GM12865 (cell line): ENCODE data around the gene DENND1A.

ENCODE experiments used
- DNase-seq: peaks from one replicate; pipeline ENCODE4 v3.0.0; 2010; ENCODE audit warnings: low read depth
- H3K4me3 ChIP-seq: 2 replicates; pipeline ENCODE4 v1.5.1; 2011; ENCODE audit warnings: mild to moderate bottlenecking, low read depth, low read length, control low read depth
- TF ChIP-seq, protein P1 (sequence below): IDR thresholded peaks from 2 replicates; pipeline ENCODE4 v1.5.1; 2011; ENCODE audit warnings: low read length, control low read depth, low read depth, inconsistent platforms; ENCODE audit not compliant: insufficient read depth; ENCODE audit errors: missing control alignments

Gene DENND1A

DNA sequence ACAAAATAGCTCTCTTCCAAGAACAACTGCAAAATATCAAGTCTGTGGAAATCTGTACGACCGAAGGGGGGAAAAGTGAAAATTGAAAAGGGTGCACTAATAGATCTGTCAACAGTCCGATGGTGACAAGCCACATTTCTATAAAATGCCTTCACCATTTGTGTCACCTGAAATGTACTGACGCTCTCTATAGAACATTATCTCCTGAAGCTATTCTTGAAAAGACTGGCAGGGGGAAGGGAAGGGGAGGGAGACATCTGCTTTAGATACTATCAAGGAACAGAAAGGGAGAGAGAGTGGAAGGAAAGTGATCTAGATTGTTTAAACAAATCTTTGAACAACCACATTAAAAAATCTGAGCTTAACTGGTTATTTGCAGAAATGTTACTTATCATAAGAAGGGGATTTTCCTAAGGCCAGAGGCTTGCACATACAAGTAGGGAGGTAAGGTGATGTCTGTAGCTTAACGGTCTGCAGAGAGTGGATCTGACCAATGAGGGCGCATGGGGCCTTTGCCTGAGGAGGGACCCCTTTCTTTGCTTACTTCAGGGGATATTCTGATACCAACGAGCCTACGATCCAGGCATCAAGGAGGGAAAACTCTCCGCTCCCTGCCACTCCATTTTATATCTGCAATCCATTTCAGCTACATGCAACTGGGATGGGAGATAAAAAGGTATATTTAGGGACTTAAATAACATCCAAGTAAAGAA lies 481.8 kb downstream of the DENND1A start:
- DNase-seq, result no peak
- TF ChIP-seq, protein P1, sequence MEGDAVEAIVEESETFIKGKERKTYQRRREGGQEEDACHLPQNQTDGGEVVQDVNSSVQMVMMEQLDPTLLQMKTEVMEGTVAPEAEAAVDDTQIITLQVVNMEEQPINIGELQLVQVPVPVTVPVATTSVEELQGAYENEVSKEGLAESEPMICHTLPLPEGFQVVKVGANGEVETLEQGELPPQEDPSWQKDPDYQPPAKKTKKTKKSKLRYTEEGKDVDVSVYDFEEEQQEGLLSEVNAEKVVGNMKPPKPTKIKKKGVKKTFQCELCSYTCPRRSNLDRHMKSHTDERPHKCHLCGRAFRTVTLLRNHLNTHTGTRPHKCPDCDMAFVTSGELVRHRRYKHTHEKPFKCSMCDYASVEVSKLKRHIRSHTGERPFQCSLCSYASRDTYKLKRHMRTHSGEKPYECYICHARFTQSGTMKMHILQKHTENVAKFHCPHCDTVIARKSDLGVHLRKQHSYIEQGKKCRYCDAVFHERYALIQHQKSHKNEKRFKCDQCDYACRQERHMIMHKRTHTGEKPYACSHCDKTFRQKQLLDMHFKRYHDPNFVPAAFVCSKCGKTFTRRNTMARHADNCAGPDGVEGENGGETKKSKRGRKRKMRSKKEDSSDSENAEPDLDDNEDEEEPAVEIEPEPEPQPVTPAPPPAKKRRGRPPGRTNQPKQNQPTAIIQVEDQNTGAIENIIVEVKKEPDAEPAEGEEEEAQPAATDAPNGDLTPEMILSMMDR, result no peak
- no peak overlapping the region for H3K4me3 ChIP-seq

DNA sequence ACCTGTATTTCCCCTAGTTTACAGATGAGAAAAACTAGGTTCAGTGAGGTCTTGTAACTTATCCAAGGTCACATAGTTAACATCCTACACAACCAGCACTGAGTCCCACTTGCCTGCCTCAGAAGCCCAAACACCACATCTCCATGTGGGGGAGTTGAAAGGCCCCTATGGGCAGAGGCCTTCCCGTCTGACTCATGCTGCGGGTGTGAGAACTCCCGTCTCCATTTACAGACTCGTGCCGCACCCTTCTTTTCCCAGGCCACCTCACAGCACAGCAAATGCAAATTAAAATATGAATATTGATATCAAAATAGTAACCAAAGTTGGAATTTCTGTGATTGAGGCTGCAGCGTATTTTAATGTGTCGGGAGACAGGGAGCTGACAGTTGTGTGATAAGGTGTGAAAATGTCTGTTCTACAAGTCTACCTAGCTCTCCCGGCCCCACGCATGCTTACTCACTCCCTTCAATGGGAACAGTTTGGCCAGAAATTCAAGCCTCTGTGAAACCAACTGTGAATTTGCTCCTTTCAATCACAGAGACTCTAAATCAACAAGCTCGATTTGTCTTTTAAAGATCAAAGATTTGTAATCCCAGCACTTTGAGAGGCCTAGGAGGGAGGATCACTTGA lies 483.8 kb downstream of the DENND1A start:
- DNase-seq, result no peak
- H3K4me3 ChIP-seq, result no peak overlapping the region
- TF ChIP-seq, protein P1, result no peak

DNA sequence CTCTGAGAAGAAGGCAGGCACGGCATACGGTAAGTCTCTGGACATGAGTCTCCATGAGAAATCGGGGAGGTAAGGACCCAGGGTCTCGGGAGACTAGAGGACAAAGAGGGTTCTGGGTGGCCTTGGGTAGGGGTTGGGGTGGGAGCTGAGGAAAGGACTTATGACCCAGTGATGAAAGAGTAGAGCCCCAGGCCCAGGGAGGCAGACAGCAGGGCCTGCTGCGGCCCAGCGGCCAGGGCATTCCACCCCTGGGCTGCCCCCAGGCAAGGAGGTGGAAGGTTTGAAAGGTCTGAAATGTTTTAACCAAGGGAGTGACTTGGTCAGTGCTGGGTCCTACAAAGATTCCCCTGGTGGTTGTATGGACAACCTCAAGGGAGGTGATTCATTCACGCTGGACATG lies 484.8 kb downstream of the DENND1A start:
- H3K4me3 ChIP-seq, result no peak overlapping the region
- no peak for DNase-seq
- TF ChIP-seq, protein P1, result no peak

DNA sequence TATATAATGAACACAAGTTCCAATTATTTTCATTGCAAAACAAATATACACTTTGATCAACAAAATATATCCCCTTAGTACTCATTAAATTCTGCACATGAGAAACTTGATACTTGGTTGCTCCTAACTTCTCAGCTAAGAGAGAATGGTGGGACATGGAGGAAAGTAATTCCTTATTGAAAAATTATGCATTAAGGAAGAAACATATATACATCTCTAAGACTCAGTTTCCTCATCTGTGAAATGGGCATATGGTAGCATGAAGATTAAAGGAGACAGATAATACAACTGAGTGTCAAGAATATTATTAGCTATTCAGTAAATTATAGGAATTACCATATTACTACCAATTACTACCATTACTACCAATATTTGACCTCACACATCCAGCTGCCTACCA lies 488.2 kb downstream of the DENND1A start:
- no peak overlapping the region for H3K4me3 ChIP-seq
- TF ChIP-seq, protein P1, result no peak
- no peak for DNase-seq

DNA sequence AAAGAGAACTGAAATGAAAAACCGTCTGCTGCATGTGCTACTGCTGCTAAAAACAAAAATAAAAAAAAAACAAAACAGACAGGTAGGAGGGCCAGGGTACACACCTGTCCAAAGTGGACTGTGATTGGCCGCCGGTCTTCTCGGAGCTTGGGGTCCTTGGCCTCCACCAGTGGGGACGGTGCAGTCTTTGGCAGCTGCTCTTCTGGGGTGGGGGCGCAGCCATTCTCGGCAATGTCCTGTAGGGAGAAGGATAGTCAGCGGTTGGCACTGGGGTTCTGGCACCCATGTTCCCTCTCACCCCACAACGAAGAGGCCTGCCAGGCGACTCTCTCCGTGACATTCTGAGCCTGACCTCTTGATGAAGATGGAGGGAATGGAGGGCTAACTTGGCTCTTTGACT lies 489.7 kb downstream of the DENND1A start:
- DNase-seq, result no peak
- TF ChIP-seq, protein P1, result no peak
- H3K4me3 ChIP-seq, result no peak overlapping the region

DNA sequence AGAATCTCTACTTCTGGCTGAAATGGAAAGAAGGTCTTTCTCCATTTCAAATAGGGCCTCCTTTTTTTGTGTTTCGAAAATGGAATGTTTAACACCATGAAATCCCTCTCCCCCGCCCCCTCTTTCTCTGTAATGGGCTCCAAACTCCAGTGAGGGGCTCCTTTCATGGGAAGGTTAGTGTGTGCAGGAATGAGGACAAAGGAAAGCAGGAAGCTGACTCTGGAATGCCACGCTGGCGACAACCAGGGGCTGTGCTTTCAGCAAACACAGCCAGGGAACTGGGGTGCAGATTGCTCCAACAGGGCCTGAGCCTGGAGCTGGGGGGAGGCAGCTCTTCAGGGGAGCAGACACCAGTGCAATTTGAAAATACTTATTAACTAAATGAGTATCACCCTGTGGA lies 491.1 kb downstream of the DENND1A start:
- TF ChIP-seq, protein P1, result no peak
- H3K4me3 ChIP-seq, result no peak overlapping the region
- no peak for DNase-seq
